ENCODE measurements around the gene STUM.

STUM gene

GRCh38 chr1:226636847-226637096, 88.2 kb downstream of the STUM start:
- in situ Hi-C loops (cut with MboI; ENCODE audit: low sequenced_read_pairs) = loop anchor here (10.0 kb wide), 1 partner anchor 188 kb away; no protein-coding TSS in a partner anchor

GRCh38 chr1:226637147-226637935, 88.8 kb downstream of the STUM start:
- in situ Hi-C loops (cut with MboI; ENCODE audit: low sequenced_read_pairs) = loop anchor here (10.0 kb wide), 1 partner anchor 187 kb away; no protein-coding TSS in a partner anchor

GRCh38 chr1:226638001-226638601, 89.5 kb downstream of the STUM start:
- in situ Hi-C loops (cut with MboI; ENCODE audit: low sequenced_read_pairs) = loop anchor here (10.0 kb wide), 1 partner anchor 187 kb away; no protein-coding TSS in a partner anchor

- in situ Hi-C loops (cut with MboI; ENCODE audit: low sequenced_read_pairs) = loop anchor here (10.0 kb wide), 1 partner anchor 186 kb away; no protein-coding TSS in a partner anchor
These were observed 90.0 kb downstream of the STUM start for GRCh38 chr1:226638608-226639007.

GRCh38 chr1:226639206-226639605, 90.6 kb downstream of the STUM start:
- in situ Hi-C loops (cut with MboI; ENCODE audit: low sequenced_read_pairs) = loop anchor here (10.0 kb wide), 1 partner anchor 186 kb away; no protein-coding TSS in a partner anchor

- in situ Hi-C loops (cut with MboI; ENCODE audit: low sequenced_read_pairs) = loop anchor here (10.0 kb wide), 1 partner anchor 185 kb away; no protein-coding TSS in a partner anchor
These were observed 91.1 kb downstream of the STUM start for GRCh38 chr1:226639631-226640061.

- in situ Hi-C loops (cut with MboI; ENCODE audit: low sequenced_read_pairs) = no loop called here
These were observed 92.0 kb downstream of the STUM start for GRCh38 chr1:226640321-226641136.

- in situ Hi-C loops (cut with MboI; ENCODE audit: low sequenced_read_pairs) = no loop called here
These were observed 93.2 kb downstream of the STUM start for GRCh38 chr1:226641671-226642231.

- in situ Hi-C loops (cut with MboI; ENCODE audit: low sequenced_read_pairs) = no loop called here
These were observed 93.9 kb downstream of the STUM start for GRCh38 chr1:226642421-226642820.

GRCh38 chr1:226643177-226643576, 94.6 kb downstream of the STUM start:
- in situ Hi-C loops (cut with MboI; ENCODE audit: low sequenced_read_pairs) = no loop called here

- in situ Hi-C loops (cut with MboI; ENCODE audit: low sequenced_read_pairs) = no loop called here
These were observed 95.3 kb downstream of the STUM start for GRCh38 chr1:226643611-226644540.

GRCh38 chr1:226644541-226645176, 96.1 kb downstream of the STUM start:
- in situ Hi-C loops (cut with MboI; ENCODE audit: low sequenced_read_pairs) = no loop called here

GRCh38 chr1:226645279-226645976, 96.9 kb downstream of the STUM start:
- in situ Hi-C loops (cut with MboI; ENCODE audit: low sequenced_read_pairs) = no loop called here

- in situ Hi-C loops (cut with MboI; ENCODE audit: low sequenced_read_pairs) = no loop called here
These were observed 97.7 kb downstream of the STUM start for GRCh38 chr1:226646026-226646869.

- in situ Hi-C loops (cut with MboI; ENCODE audit: low sequenced_read_pairs) = no loop called here
These were observed 98.4 kb downstream of the STUM start for GRCh38 chr1:226646870-226647449.

GRCh38 chr1:226647719-226648118, 99.2 kb downstream of the STUM start:
- in situ Hi-C loops (cut with MboI; ENCODE audit: low sequenced_read_pairs) = no loop called here

- in situ Hi-C loops (cut with MboI; ENCODE audit: low sequenced_read_pairs) = no loop called here
These were observed 99.9 kb downstream of the STUM start for GRCh38 chr1:226648421-226648820.

- in situ Hi-C loops (cut with MboI; ENCODE audit: low sequenced_read_pairs) = no loop called here
These were observed 100.7 kb downstream of the STUM start for GRCh38 chr1:226649244-226649643.

Measured in HL-60/S4 treated with phorbol 12-myristate 13-acetate at 8.2 ng/mL for 4 days and 3 days (cell line).